H9 (cell line): ENCODE measurements around the gene DPYSL3. TPM values are rescaled to one million over a fixed set of nuclear protein-coding genes. Genes with fewer than 3 reads are reported as not detected.

Experiments used
- DNase-seq: peaks from one replicate; pipeline ENCODE4 v3.0.0-alpha.2; 2017
- H2AFZ ChIP-seq: one replicate; pipeline ENCODE4 v1.6.1; 2013; ENCODE audit warnings: mild to moderate bottlenecking, low read length, control low read depth, moderate library complexity
- H2AK5ac ChIP-seq: 2 replicates; pipeline ENCODE4 v1.6.1; 2013; ENCODE audit warnings: low read length, control low read depth, mixed read lengths; ENCODE audit not compliant: insufficient read length
- H2BK120ac ChIP-seq: one replicate; pipeline ENCODE4 v1.6.1; 2013; ENCODE audit warnings: low read depth, mild to moderate bottlenecking, low read length, control low read depth, inconsistent platforms; ENCODE audit not compliant: poor library complexity, severe bottlenecking
- H2BK12ac ChIP-seq: 2 replicates; pipeline ENCODE4 v1.6.1; 2013; ENCODE audit warnings: low read length, control low read depth, mixed read lengths, low read depth; ENCODE audit not compliant: insufficient read length
- H2BK15ac ChIP-seq: 2 replicates; pipeline ENCODE4 v1.6.1; 2013; ENCODE audit warnings: low read depth, low read length, control low read depth
- H2BK20ac ChIP-seq: one replicate; pipeline ENCODE4 v1.6.1; 2013; ENCODE audit warnings: low read depth, mild to moderate bottlenecking, low read length, control low read depth, inconsistent platforms; ENCODE audit not compliant: poor library complexity, severe bottlenecking
- H2BK5ac ChIP-seq: 2 replicates; pipeline ENCODE4 v1.6.1; 2013; ENCODE audit warnings: low read length, control low read depth, mixed read lengths; ENCODE audit not compliant: insufficient read length
- H3K14ac ChIP-seq: 2 replicates; pipeline ENCODE4 v1.6.1; 2013; ENCODE audit warnings: low read length, control low read depth; ENCODE audit not compliant: insufficient read depth
- H3K18ac ChIP-seq: 2 replicates; pipeline ENCODE4 v1.6.1; 2013; ENCODE audit warnings: low read depth, mild to moderate bottlenecking, mixed read lengths, low read length, control low read depth; ENCODE audit not compliant: insufficient read length
- H3K23ac ChIP-seq: 2 replicates; pipeline ENCODE4 v1.6.1; 2013; ENCODE audit warnings: low read length, control low read depth, mixed read lengths, low read depth; ENCODE audit not compliant: insufficient read length
- H3K23me2 ChIP-seq: 2 replicates; pipeline ENCODE4 v1.6.1; 2013; ENCODE audit warnings: low read depth, mild to moderate bottlenecking, mixed read lengths, low read length, control low read depth; ENCODE audit not compliant: insufficient read length, poor library complexity, severe bottlenecking
- H3K27ac ChIP-seq: 2 replicates; pipeline ENCODE4 v1.5.1; 2013; ENCODE audit warnings: low read length, control low read depth, mixed read lengths, low read depth; ENCODE audit not compliant: insufficient read length
- H3K27me3 ChIP-seq: 2 replicates; pipeline ENCODE4 v1.6.1; 2013; ENCODE audit warnings: low read length, control low read depth, inconsistent platforms; ENCODE audit not compliant: insufficient read depth
- H3K4ac ChIP-seq: 2 replicates; pipeline ENCODE4 v1.6.1; 2013; ENCODE audit warnings: low read depth, mild to moderate bottlenecking, control low read depth, inconsistent platforms, low read length, moderate library complexity
- H3K4me1 ChIP-seq: 2 replicates; pipeline ENCODE4 v1.6.1; 2013; ENCODE audit warnings: low read length, control low read depth, inconsistent platforms; ENCODE audit not compliant: insufficient read depth
- H3K4me2 ChIP-seq: 2 replicates; pipeline ENCODE4 v1.6.1; 2013; ENCODE audit warnings: low read length, control low read depth, mixed read lengths; ENCODE audit not compliant: insufficient read length, insufficient read depth
- H3K56ac ChIP-seq: 2 replicates; pipeline ENCODE4 v1.6.1; 2013; ENCODE audit warnings: low read depth, mild to moderate bottlenecking, mixed read lengths, low read length, control low read depth; ENCODE audit not compliant: insufficient read length
- H3K79me1 ChIP-seq: 2 replicates; pipeline ENCODE4 v1.6.1; 2013; ENCODE audit warnings: low read depth, mild to moderate bottlenecking, moderate library complexity, low read length, control low read depth, inconsistent platforms; ENCODE audit not compliant: insufficient read depth, poor library complexity, severe bottlenecking
- H3K79me2 ChIP-seq: 2 replicates; pipeline ENCODE4 v1.6.1; 2013; ENCODE audit warnings: low read length, control low read depth, inconsistent platforms; ENCODE audit not compliant: insufficient read depth
- H3K9ac ChIP-seq: 2 replicates; pipeline ENCODE4 v1.6.1; 2013; ENCODE audit warnings: low read length, control low read depth, mixed read lengths; ENCODE audit not compliant: insufficient read length; ENCODE audit errors: extremely low read depth
- H3K9me3 ChIP-seq: one replicate; pipeline ENCODE4 v1.6.1; 2013; ENCODE audit warnings: low read depth, low read length, inconsistent platforms; ENCODE audit not compliant: control insufficient read depth
- H3T11ph ChIP-seq: one replicate; pipeline ENCODE4 v1.6.1; 2013; ENCODE audit warnings: mild to moderate bottlenecking, low read length, control low read depth, inconsistent platforms
- H4K20me1 ChIP-seq: one replicate; pipeline ENCODE4 v1.6.1; 2013; ENCODE audit not compliant: control insufficient read depth, insufficient read length, insufficient read depth
- H4K5ac ChIP-seq: 2 replicates; pipeline ENCODE4 v1.6.1; 2013; ENCODE audit warnings: low read depth, mild to moderate bottlenecking, mixed read lengths, low read length, control low read depth; ENCODE audit not compliant: insufficient read length
- H4K8ac ChIP-seq: replicated peaks from 2 replicates; pipeline ENCODE4 v1.6.1; 2013; ENCODE audit warnings: low read length, control low read depth, mixed read lengths, low read depth; ENCODE audit not compliant: insufficient read length
- H4K91ac ChIP-seq: 2 replicates; pipeline ENCODE4 v1.6.1; 2013; ENCODE audit warnings: low read depth, mild to moderate bottlenecking, moderate library complexity, mixed read lengths, low read length, control low read depth; ENCODE audit not compliant: insufficient read length
- H3K27ac Mint-ChIP-seq, 3 experiments: 2 replicates in 2 of 3; 3 replicates in 1 of 3; pipeline ENCODE4 v1.8.0; 2020 to 2021; ENCODE audit warnings: mixed read lengths in 3 of 3, mild to moderate bottlenecking in 1 of 3, moderate library complexity in 1 of 3
- H3K27me3 Mint-ChIP-seq: 2 replicates; pipeline ENCODE4 v1.8.0; 2021; ENCODE audit warnings: low read depth, mild to moderate bottlenecking, moderate library complexity, mixed read lengths
- H3K36me3 Mint-ChIP-seq, 3 experiments: 2 replicates in 2 of 3; 3 replicates in 1 of 3; pipeline ENCODE4 v1.8.0; 2020 to 2021; ENCODE audit warnings: low read depth in 3 of 3, mixed read lengths in 3 of 3; ENCODE audit not compliant: insufficient read depth in 1 of 3
- H3K4me1 Mint-ChIP-seq, 2 experiments: 2 replicates each; pipeline ENCODE4 v1.8.0; 2020; ENCODE audit warnings: mixed read lengths in 2 of 2
- H3K4me3 Mint-ChIP-seq, 2 experiments: 2 replicates in 1 of 2; 3 replicates in 1 of 2; pipeline ENCODE4 v1.8.0; 2020 to 2021; ENCODE audit warnings: mild to moderate bottlenecking in 2 of 2, mixed read lengths in 2 of 2, moderate library complexity in 1 of 2
- H3K9me3 Mint-ChIP-seq, 2 experiments: 2 replicates in 1 of 2; 3 replicates in 1 of 2; pipeline ENCODE4 v1.8.0; 2020; ENCODE audit warnings: mild to moderate bottlenecking in 2 of 2, mixed read lengths in 2 of 2, moderate library complexity in 1 of 2
- CTCF ChIP-seq: fragments of 200-600 bp; sonication (generic); conservative IDR thresholded peaks from 3 replicates; pipeline ENCODE4 v1.8.0; 2021; ENCODE audit warnings: antibody characterized with exemption, mild to moderate bottlenecking
- WGBS: extraction: QIAGEN DNeasy Blood & Tissue Kit; methylation state at CpG from one replicate; pipeline ENCODE4 v1.1.7; 2013; ENCODE audit warnings: missing lambda C conversion rate, low lambda C conversion rate, mixed read lengths; ENCODE audit not compliant: insufficient read length; ENCODE audit errors: extremely low coverage; 5-methylcytosine and 5-hydroxymethylcytosine counted together
- total RNA-seq: library from RNA; stranded (reverse); gene quantifications from 2 replicates; pipeline ENCODE4 v1.2.1, GENCODE V29; 2021

Gene DPYSL3
- total RNA-seq, 1 experiment from 2014 or later = 515 TPM

GRCh38 chr5:147532156-147532555 is 22.3 kb upstream of the DPYSL3 start:
- Histone ChIP-seq H3K56ac (no peak overlapping the region), H3K79me2 (no peaks in the 10 kb centered on the region), H3K4ac (no peak overlapping the region), H3K4me2 (no peak overlapping the region), H3K14ac (no peak overlapping the region), H2BK12ac (no peak overlapping the region), H3K9me3 (no peaks in the 10 kb centered on the region), H3K79me1 (no peaks in the 10 kb centered on the region), H4K91ac (no peak overlapping the region), H4K8ac (no peak overlapping the region), H3K23me2 (peaks cover 3% of the 10 kb centered on the region), H4K20me1 (no peaks in the 10 kb centered on the region), H3T11ph (no peak overlapping the region), H2AFZ (no peak overlapping the region), H3K27me3 (no peaks in the 10 kb centered on the region), H3K23ac (no peak overlapping the region), H4K5ac (no peak overlapping the region), H3K9ac (no peak overlapping the region), H3K4me1 (no peaks in the 10 kb centered on the region), H3K18ac (no peak overlapping the region), H2BK20ac (no peak overlapping the region), H2BK120ac (no peak overlapping the region), H3K27ac (no peak overlapping the region), H2BK15ac (no peak overlapping the region), H2BK5ac (no peak overlapping the region), H2AK5ac (no peak overlapping the region)
- Mint-ChIP-seq H3K36me3 (no peaks in the 10 kb centered on the region), H3K9me3 (no peaks in the 10 kb centered on the region), H3K27me3 (peaks cover 1% of the 10 kb centered on the region; the same call in 1 of the 2 replicates), H3K4me1 (no peaks in the 10 kb centered on the region), H3K4me3 (no peak overlapping the region), H3K27ac (no peak overlapping the region)
- DNase-seq = no peak
- no peak for TF ChIP-seq CTCF
- no CpG with 5 or more reads among the region's 1 CpG for WGBS
